Activated T-cell treated with anti-CD3 and anti-CD28 coated beads, Interleukin-2, amount 50 U/mL, for 72 hours (primary cell): ENCODE data around the gene CNNM1. TPM values are rescaled to one million over a fixed set of nuclear protein-coding genes. Genes with fewer than 3 reads are reported as not detected.

ENCODE experiments used
- ATAC-seq, 2 donors: fragments of 150-1000 bp; cut with Tn5 transposase; replicated peaks in 1 of 2; 2 replicates each; pipeline ENCODE4 v1.10.0; 2021; ENCODE audit warnings: moderate library complexity in 2 of 2, mild to moderate bottlenecking in 1 of 2
- DNase-seq, 2 donors: peaks; one replicate each; pipeline ENCODE4 v3.0.0; 2021 to 2022; ENCODE audit warnings: mixed read lengths in 1 of 2
- H3K27ac Mint-ChIP-seq: one replicate; pipeline ENCODE4 v1.8.0; 2022; ENCODE audit warnings: mild to moderate bottlenecking, moderate library complexity, mixed read lengths
- H3K27me3 Mint-ChIP-seq: one replicate; pipeline ENCODE4 v1.8.0; 2022; ENCODE audit warnings: low read depth, mixed read lengths
- H3K36me3 Mint-ChIP-seq, 2 donors: one replicate each; pipeline ENCODE4 v1.8.0; 2022; ENCODE audit warnings: mixed read lengths in 2 of 2, mild to moderate bottlenecking in 1 of 2; ENCODE audit not compliant: insufficient read depth in 2 of 2
- H3K4me1 Mint-ChIP-seq: one replicate; pipeline ENCODE4 v1.8.0; 2022; ENCODE audit warnings: low read depth, mixed read lengths
- H3K4me3 Mint-ChIP-seq, 2 donors: one replicate each; pipeline ENCODE4 v1.8.0; 2022; ENCODE audit warnings: mild to moderate bottlenecking in 2 of 2, mixed read lengths in 2 of 2, moderate library complexity in 2 of 2
- H3K9me3 Mint-ChIP-seq, 2 donors: one replicate each; pipeline ENCODE4 v1.8.0; 2022; ENCODE audit warnings: mixed read lengths in 2 of 2
- total RNA-seq, 2 donors: library from RNA; stranded (reverse); gene quantifications; one replicate each; pipeline ENCODE4 v1.2.3, GENCODE V29; 2022

CNNM1 gene
- total RNA-seq, 2 donors from 2014 or later, result 0.25 to 0.31 TPM

DNA sequence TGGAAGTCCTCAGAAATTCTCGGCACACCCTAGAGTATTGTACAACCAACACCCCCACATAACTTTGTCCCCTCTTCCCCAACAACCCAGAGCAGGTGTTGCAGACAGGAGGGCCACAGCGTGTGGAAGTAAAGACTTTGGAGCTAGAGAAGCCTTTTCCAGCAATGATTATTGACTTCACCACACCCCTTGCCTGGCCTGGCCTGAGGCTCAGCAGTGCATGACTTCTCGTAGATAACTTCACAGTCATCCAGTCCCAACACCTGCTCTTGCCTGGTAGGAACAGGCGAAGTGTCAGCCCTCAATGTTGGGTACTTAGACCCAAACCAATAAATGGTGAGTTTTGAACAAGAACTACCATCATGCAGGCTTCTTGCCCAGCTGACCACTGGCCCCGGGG, 64.5 kb downstream of the CNNM1 start:
- DNase-seq (no peak), ATAC-seq (no peak)
- Mint-ChIP-seq H3K9me3 (no peaks in the 10 kb centered on the region), H3K36me3 (peaks cover 0 to 6% of the 10 kb centered on the region in 2 donors), H3K27ac (no peak overlapping the region), H3K4me3 (no peak overlapping the region), H3K27me3 (no peaks in the 10 kb centered on the region), H3K4me1 (peaks cover 10% of the 10 kb centered on the region)

- H3K36me3 Mint-ChIP-seq, result peaks cover 0 to 6% of the 10 kb centered on the region in 2 donors
- H3K27ac Mint-ChIP-seq, result no peak overlapping the region
- H3K9me3 Mint-ChIP-seq, result no peaks in the 10 kb centered on the region
- no peak for ATAC-seq
- H3K4me3 Mint-ChIP-seq, result no peak overlapping the region
- H3K27me3 Mint-ChIP-seq, result no peaks in the 10 kb centered on the region
- DNase-seq, result no peak
- H3K4me1 Mint-ChIP-seq, result peaks cover 10% of the 10 kb centered on the region
Measured at GRCh38 chr10:99394256-99394655, 65.1 kb downstream of the CNNM1 start.

DNA sequence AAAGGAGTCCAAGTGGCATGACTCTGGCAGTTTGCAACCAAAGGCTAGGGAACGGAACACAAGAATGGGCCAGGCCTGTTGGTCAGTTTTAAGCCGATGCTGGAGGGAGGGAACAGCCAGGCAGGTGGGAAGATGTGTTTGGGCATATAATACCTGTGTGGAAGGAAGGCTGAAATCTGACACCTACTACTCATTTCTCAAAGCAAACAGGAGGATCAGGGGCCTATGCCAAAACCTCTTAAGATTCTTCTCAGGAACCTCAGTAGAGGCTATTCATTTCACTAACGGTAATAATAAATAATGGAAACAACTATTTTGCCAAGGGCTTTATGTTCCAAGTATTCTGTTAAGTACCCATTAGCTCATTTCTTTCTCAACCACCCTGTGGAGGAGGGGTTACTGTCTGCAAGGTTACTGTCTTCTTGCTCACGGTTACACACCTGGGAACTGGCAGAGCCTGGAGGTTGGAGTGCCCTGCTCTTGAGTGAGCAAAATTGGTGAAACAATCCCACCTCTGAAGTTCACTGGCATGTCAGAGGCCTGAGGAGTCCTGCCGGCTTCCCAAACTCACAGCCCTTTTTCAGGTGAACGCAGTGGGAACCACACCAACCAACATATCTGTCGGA, 65.7 kb downstream of the CNNM1 start:
- Mint-ChIP-seq H3K9me3 (no peaks in the 10 kb centered on the region), H3K4me1 (peaks cover 10% of the 10 kb centered on the region), H3K36me3 (peaks cover 0 to 7% of the 10 kb centered on the region in 2 donors), H3K27me3 (no peaks in the 10 kb centered on the region), H3K4me3 (no peak overlapping the region), H3K27ac (no peak overlapping the region)
- no peak for ATAC-seq
- no peak for DNase-seq

GRCh38 chr10:99395750-99396445, 66.7 kb downstream of the CNNM1 start:
- H3K27ac Mint-ChIP-seq, result no peak overlapping the region
- H3K27me3 Mint-ChIP-seq, result no peaks in the 10 kb centered on the region
- DNase-seq (no peak), ATAC-seq (no peak)
- no peaks in the 10 kb centered on the region for H3K9me3 Mint-ChIP-seq
- H3K4me1 Mint-ChIP-seq, result peaks cover 10% of the 10 kb centered on the region
- peaks cover 0 to 12% of the 10 kb centered on the region in 2 donors for H3K36me3 Mint-ChIP-seq
- no peak overlapping the region for H3K4me3 Mint-ChIP-seq

GRCh38 chr10:99396471-99396870, 67.3 kb downstream of the CNNM1 start:
- H3K4me1 Mint-ChIP-seq, result peaks cover 10% of the 10 kb centered on the region
- H3K4me3 Mint-ChIP-seq, result no peak overlapping the region
- H3K27me3 Mint-ChIP-seq, result no peaks in the 10 kb centered on the region
- ATAC-seq (no peak), DNase-seq (no peak)
- H3K36me3 Mint-ChIP-seq, result peaks cover 0 to 14% of the 10 kb centered on the region in 2 donors
- no peaks in the 10 kb centered on the region for H3K9me3 Mint-ChIP-seq
- H3K27ac Mint-ChIP-seq, result no peak overlapping the region

DNA sequence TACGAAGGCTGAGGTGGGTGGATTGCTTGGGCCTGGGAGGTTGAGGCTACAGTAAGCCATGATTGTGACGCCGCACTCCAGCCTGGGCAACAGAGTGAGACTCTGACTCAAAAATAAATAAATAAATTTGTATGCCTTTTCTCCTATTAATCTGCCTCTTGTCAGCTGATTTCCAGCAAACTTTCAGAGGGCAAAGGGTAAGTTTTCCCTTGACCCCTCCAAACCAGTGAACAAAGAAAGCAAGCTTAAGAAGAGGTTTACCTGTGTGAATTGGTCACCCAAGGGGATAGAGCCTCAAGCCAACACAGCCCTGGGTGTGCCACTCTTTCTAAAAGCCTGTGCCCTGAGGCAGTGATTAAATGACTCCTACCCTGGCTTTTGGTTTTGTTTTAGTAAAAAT, 70.5 kb downstream of the CNNM1 start:
- H3K4me1 Mint-ChIP-seq, result peaks cover 10% of the 10 kb centered on the region
- ATAC-seq, result no peak
- no peaks in the 10 kb centered on the region for H3K9me3 Mint-ChIP-seq
- H3K4me3 Mint-ChIP-seq, result no peak overlapping the region
- peaks cover 6 to 19% of the 10 kb centered on the region in 2 donors for H3K36me3 Mint-ChIP-seq
- no peaks in the 10 kb centered on the region for H3K27me3 Mint-ChIP-seq
- DNase-seq, result no peak
- H3K27ac Mint-ChIP-seq, result no peak overlapping the region

GRCh38 chr10:99403674-99404073, 74.5 kb downstream of the CNNM1 start:
- no peaks in the 10 kb centered on the region for H3K27me3 Mint-ChIP-seq
- ATAC-seq (no peak), DNase-seq (no peak)
- H3K4me1 Mint-ChIP-seq, result no peaks in the 10 kb centered on the region
- peaks cover 11 to 18% of the 10 kb centered on the region in 2 donors for H3K36me3 Mint-ChIP-seq
- no peak overlapping the region for H3K4me3 Mint-ChIP-seq
- no peak overlapping the region for H3K27ac Mint-ChIP-seq
- H3K9me3 Mint-ChIP-seq, result no peaks in the 10 kb centered on the region

- no peak overlapping the region for H3K27ac Mint-ChIP-seq
- H3K9me3 Mint-ChIP-seq, result no peaks in the 10 kb centered on the region
- ATAC-seq (no peak), DNase-seq (no peak)
- H3K4me3 Mint-ChIP-seq, result no peak overlapping the region
- H3K27me3 Mint-ChIP-seq, result no peaks in the 10 kb centered on the region
- no peaks in the 10 kb centered on the region for H3K4me1 Mint-ChIP-seq
- H3K36me3 Mint-ChIP-seq, result peaks cover 11 to 16% of the 10 kb centered on the region in 2 donors
Measured at GRCh38 chr10:99406149-99406548, 77.0 kb downstream of the CNNM1 start.

DNA sequence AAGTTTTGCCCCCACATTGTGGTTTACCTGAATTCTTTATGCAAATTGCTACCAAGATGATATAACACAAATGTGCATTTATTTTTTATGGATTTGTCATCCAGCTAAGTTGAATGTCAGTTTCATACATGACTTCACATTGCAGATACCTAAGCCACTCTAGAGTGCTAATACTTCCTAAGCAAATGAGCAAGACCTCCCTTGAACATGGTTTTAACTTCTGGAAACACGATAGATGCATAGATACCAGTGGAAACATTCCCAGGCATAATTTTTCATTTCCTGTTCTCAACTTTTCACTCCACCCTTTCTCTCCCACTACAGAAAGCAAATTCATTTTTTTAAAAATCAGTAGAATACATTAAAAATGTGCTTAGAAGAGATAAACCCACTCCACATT, 81.0 kb downstream of the CNNM1 start:
- H3K36me3 Mint-ChIP-seq, result peaks cover 7 to 11% of the 10 kb centered on the region in 2 donors
- peaks cover 12% of the 10 kb centered on the region for H3K4me1 Mint-ChIP-seq
- ATAC-seq, result no peak
- H3K9me3 Mint-ChIP-seq, result no peaks in the 10 kb centered on the region
- no peak overlapping the region for H3K27ac Mint-ChIP-seq
- H3K4me3 Mint-ChIP-seq, result no peak overlapping the region
- H3K27me3 Mint-ChIP-seq, result no peaks in the 10 kb centered on the region
- no peak for DNase-seq

- H3K9me3 Mint-ChIP-seq, result no peaks in the 10 kb centered on the region
- peaks cover 6 to 13% of the 10 kb centered on the region in 2 donors for H3K36me3 Mint-ChIP-seq
- DNase-seq, result no peak
- H3K4me1 Mint-ChIP-seq, result peaks cover 12% of the 10 kb centered on the region
- H3K27ac Mint-ChIP-seq, result no peak overlapping the region
- H3K4me3 Mint-ChIP-seq, result no peak overlapping the region
- no peak for ATAC-seq
- H3K27me3 Mint-ChIP-seq, result no peaks in the 10 kb centered on the region
Measured at GRCh38 chr10:99410876-99411275, 81.7 kb downstream of the CNNM1 start.

DNA sequence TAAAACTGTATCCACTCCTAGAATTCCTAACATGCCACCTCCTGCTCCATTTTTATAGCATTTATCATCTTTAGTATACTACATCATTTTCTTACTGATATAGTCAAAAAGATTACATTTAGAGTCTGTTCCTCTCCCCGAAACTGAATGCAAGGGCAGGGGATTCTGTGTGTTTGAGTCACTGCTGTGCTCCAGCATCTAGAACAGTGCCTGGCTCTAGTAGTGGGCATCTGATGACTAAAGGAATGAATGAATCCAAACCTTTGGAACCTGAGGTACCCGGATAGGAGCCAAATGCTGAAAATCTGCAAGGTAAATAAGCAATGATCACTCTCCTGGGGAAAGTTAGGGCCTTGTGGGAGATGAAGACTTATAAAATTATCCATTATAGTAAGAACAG, 82.4 kb downstream of the CNNM1 start:
- no peak for DNase-seq
- Mint-ChIP-seq H3K27me3 (no peaks in the 10 kb centered on the region), H3K27ac (peak overlapping the region; percentile 21), H3K36me3 (peaks cover 10 to 20% of the 10 kb centered on the region in 2 donors), H3K4me1 (peaks cover 17% of the 10 kb centered on the region), H3K9me3 (no peaks in the 10 kb centered on the region), H3K4me3 (no peak overlapping the region)
- ATAC-seq, result no peak

- Mint-ChIP-seq H3K27ac (no peak overlapping the region), H3K9me3 (no peaks in the 10 kb centered on the region), H3K4me3 (no peak overlapping the region), H3K4me1 (peaks cover 17% of the 10 kb centered on the region), H3K36me3 (peaks cover 9 to 20% of the 10 kb centered on the region in 2 donors), H3K27me3 (no peaks in the 10 kb centered on the region)
- no peak for DNase-seq
- ATAC-seq, result no peak
Measured at GRCh38 chr10:99412099-99412498, 82.9 kb downstream of the CNNM1 start.

DNA sequence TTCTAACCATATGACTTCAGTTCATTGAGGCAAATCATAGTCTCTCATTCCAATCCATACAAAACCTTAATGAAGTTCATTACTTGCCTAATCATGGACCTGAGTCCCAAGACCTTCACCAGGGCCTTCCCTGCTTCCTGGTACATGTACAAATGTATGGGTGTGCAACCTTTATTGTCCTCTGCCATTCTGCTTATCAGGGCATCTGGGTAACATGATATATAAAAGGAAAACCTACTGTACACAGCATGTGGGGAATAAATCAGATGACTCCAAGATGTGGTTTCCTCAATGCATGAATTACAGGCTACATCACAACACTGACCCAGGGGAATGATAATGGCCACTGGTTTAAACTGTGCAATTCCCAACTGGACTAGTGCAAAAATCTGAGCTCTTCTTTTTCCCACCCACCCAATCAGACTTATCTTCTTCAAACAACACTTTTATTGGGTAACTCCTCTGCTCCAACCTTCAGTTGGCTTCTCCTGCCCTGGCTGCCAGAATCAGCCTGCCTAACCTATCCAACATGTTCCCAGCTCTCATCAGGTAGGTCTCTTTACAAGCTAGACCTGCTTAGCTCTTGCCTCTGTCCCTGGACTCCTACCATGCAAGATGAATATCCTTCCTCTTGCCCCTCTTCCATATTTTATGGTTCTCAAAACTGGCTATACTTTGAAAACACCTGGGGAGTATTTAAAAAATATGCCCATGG, 89.9 kb downstream of the CNNM1 start:
- H3K4me1 Mint-ChIP-seq, result peaks cover 13% of the 10 kb centered on the region
- no peak for DNase-seq
- no peaks in the 10 kb centered on the region for H3K9me3 Mint-ChIP-seq
- peaks cover 17 to 22% of the 10 kb centered on the region in 2 donors for H3K36me3 Mint-ChIP-seq
- H3K27ac Mint-ChIP-seq, result no peak overlapping the region
- no peaks in the 10 kb centered on the region for H3K27me3 Mint-ChIP-seq
- H3K4me3 Mint-ChIP-seq, result no peak overlapping the region
- ATAC-seq, result no peak
